CD4-positive, CD25-positive, alpha-beta regulatory T cell (primary cell): ENCODE data around the gene NCOA1. TPM values are rescaled to one million over a fixed set of nuclear protein-coding genes. Genes with fewer than 3 reads are reported as not detected.

Source experiments
- ATAC-seq, 2 donors: fragments of 150-1000 bp; cut with Tn5 transposase; one replicate each; pipeline ENCODE4 v1.10.0; 2021; ENCODE audit warnings: low read depth in 2 of 2, moderate number of reproducible peaks in 2 of 2, moderate library complexity in 1 of 2
- DNase-seq, 3 donors: peaks; one replicate each; pipeline versions ENCODE4 v3.0.0 to v3.0.0-alpha.2; 2012 to 2022; ENCODE audit warnings: mixed read lengths in 1 of 3
- H3K27ac ChIP-seq: one replicate; pipeline ENCODE4 v1.7.0; 2013; ENCODE audit warnings: mild to moderate bottlenecking, low read length; ENCODE audit not compliant: insufficient read depth, poor library complexity, severe bottlenecking
- H3K27me3 ChIP-seq: one replicate; pipeline ENCODE4 v1.7.0; 2013; ENCODE audit warnings: low read length; ENCODE audit not compliant: control insufficient read depth, insufficient read depth
- H3K36me3 ChIP-seq: one replicate; pipeline ENCODE4 v1.7.0; 2013; ENCODE audit warnings: mild to moderate bottlenecking, low read length, moderate library complexity; ENCODE audit not compliant: control insufficient read depth, insufficient read depth
- H3K4me1 ChIP-seq: 2 replicates; pipeline ENCODE4 v1.7.0; 2013; ENCODE audit warnings: mild to moderate bottlenecking, low read length; ENCODE audit not compliant: insufficient read depth, control insufficient read depth, poor library complexity, severe bottlenecking
- H3K4me3 ChIP-seq: one replicate; pipeline ENCODE4 v1.7.0; 2013; ENCODE audit warnings: low read depth, mild to moderate bottlenecking, low read length, moderate library complexity
- H3K9me3 ChIP-seq, 2 experiments: 1 replicate in 1 of 2; 2 replicates in 1 of 2; pipeline ENCODE4 v1.7.0; 2013; ENCODE audit warnings: low read length in 2 of 2, mild to moderate bottlenecking in 1 of 2, moderate library complexity in 1 of 2; ENCODE audit not compliant: control insufficient read depth in 2 of 2
- H3K27ac Mint-ChIP-seq, 3 donors: one replicate each; pipeline ENCODE4 v1.8.0; 2020 to 2022; ENCODE audit warnings: mild to moderate bottlenecking in 3 of 3, mixed read lengths in 3 of 3, moderate library complexity in 2 of 3
- H3K27me3 Mint-ChIP-seq: one replicate; pipeline ENCODE4 v1.8.0; 2022; ENCODE audit warnings: mild to moderate bottlenecking, mixed read lengths
- H3K36me3 Mint-ChIP-seq: one replicate; pipeline ENCODE4 v1.8.0; 2020; ENCODE audit warnings: mixed read lengths
- H3K4me1 Mint-ChIP-seq, 4 donors: one replicate each; pipeline ENCODE4 v1.8.0; 2020 to 2022; ENCODE audit warnings: mixed read lengths in 4 of 4, mild to moderate bottlenecking in 1 of 4
- H3K4me3 Mint-ChIP-seq, 4 donors: one replicate each; pipeline ENCODE4 v1.8.0; 2020 to 2022; ENCODE audit warnings: mild to moderate bottlenecking in 4 of 4, mixed read lengths in 4 of 4, moderate library complexity in 3 of 4
- H3K9me3 Mint-ChIP-seq, 7 donors: one replicate each; pipeline ENCODE4 v1.8.0; 2020 to 2022; ENCODE audit warnings: mixed read lengths in 7 of 7, mild to moderate bottlenecking in 3 of 7, moderate library complexity in 2 of 7
- polyA plus RNA-seq, 4 donors: library from polyadenylated mRNA; unstranded; fragments of 300-500 nt; fragmentation: Illumina TruSeq; gene quantifications; one replicate each; pipeline ENCODE4 v1.2.3, GENCODE V29; 2021
- total RNA-seq: library from RNA; stranded (reverse); gene quantifications from one replicate; pipeline ENCODE4 v1.2.3, GENCODE V29; 2022

Gene NCOA1
- total and polyA plus RNA-seq, 5 donors from 2014 or later, result 9.0 to 53.6 (median 15.2) TPM

DNA sequence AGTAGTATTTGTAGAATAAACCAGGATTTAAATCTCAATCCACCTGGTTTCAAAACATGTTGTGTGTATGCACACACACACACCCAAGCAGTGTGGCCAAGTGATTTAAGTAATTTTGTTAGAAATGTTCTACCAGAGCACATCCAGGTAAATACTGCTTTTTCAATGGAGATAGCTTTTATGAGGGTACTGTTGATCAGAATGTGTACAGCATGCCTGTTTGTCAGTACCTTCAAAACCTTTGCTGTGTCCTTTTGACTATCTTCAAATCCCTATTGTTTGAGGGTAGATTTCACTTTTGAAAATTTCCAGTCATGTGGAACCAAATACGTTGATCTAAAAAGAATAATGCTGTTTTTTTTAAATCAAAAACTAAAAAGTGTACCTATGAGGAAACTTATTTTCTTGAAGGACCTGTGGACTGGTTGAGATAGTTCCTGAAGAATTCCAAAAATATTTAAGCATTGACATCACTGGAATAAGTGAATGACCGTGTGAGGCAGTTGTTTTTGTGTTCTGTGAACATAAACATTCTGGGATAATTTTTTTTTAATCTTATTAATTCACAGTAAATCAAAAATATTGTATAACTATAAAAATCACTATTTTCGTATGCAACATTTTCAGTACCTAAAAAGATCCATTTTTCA lies 231.2 kb downstream of the NCOA1 start:
- no peaks in the 10 kb centered on the region for H3K4me1 ChIP-seq
- no peak overlapping the region for H3K27ac ChIP-seq
- peaks cover 7% of the 10 kb centered on the region for H3K36me3 ChIP-seq
- DNase-seq, result no peak
- peaks cover 32% of the 10 kb centered on the region for H3K36me3 Mint-ChIP-seq
- H3K9me3 Mint-ChIP-seq, result no peaks in the 10 kb centered on the region
- peaks cover 0 to 24% (median 8%) of the 10 kb centered on the region in 4 donors for H3K4me1 Mint-ChIP-seq
- no peak overlapping the region for H3K4me3 ChIP-seq
- no peaks in the 10 kb centered on the region for H3K9me3 ChIP-seq
- ATAC-seq, result no peak
- no peak overlapping the region for H3K4me3 Mint-ChIP-seq
- no peaks in the 10 kb centered on the region for H3K27me3 Mint-ChIP-seq
- H3K27ac Mint-ChIP-seq, result no peak overlapping the region
- no peaks in the 10 kb centered on the region for H3K27me3 ChIP-seq

- Histone ChIP-seq H3K27me3 (no peaks in the 10 kb centered on the region), H3K4me1 (no peaks in the 10 kb centered on the region), H3K27ac (no peak overlapping the region), H3K36me3 (peaks cover 11% of the 10 kb centered on the region), H3K9me3 (no peaks in the 10 kb centered on the region), H3K4me3 (no peak overlapping the region)
- H3K27me3 Mint-ChIP-seq, result no peaks in the 10 kb centered on the region
- peaks cover 0 to 24% (median 5%) of the 10 kb centered on the region in 4 donors for H3K4me1 Mint-ChIP-seq
- peaks cover 30% of the 10 kb centered on the region for H3K36me3 Mint-ChIP-seq
- H3K9me3 Mint-ChIP-seq, result no peaks in the 10 kb centered on the region
- no peak for DNase-seq
- no peak overlapping the region for H3K4me3 Mint-ChIP-seq
- no peak overlapping the region for H3K27ac Mint-ChIP-seq
- no peak for ATAC-seq
Observed at GRCh38 chr2:24723191-24723590, 232.1 kb downstream of the NCOA1 start.

DNA sequence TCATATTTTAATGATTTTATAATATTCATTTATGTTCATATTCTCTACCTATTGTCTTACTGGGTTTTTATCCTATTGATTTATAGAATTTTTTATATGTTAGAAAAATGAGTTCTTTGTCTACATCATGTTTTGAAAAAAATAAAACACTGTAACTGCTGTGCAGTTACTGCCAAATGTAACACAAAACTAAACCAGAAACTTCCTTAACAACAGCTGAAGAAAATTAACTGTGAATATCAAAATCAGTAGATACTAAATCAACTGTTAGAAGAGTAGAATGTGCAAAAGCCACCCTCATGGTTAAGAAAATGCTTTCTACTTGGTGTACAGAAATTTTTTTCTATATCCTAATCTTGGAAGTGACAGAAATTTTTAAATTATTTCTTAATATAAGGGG lies 232.6 kb downstream of the NCOA1 start:
- H3K36me3 Mint-ChIP-seq, result peaks cover 31% of the 10 kb centered on the region

GRCh38 chr2:24724111-24724775 lies 233.2 kb downstream of the NCOA1 start:
- no peaks in the 10 kb centered on the region for H3K27me3 Mint-ChIP-seq
- no peaks in the 10 kb centered on the region for H3K9me3 Mint-ChIP-seq
- H3K27ac Mint-ChIP-seq, result no peak overlapping the region
- no peak for ATAC-seq
- no peak overlapping the region for H3K4me3 Mint-ChIP-seq
- Histone ChIP-seq H3K36me3 (peaks cover 18% of the 10 kb centered on the region), H3K27ac (no peak overlapping the region), H3K4me1 (no peaks in the 10 kb centered on the region), H3K9me3 (no peaks in the 10 kb centered on the region), H3K27me3 (no peaks in the 10 kb centered on the region), H3K4me3 (no peak overlapping the region)
- peaks cover 29% of the 10 kb centered on the region for H3K36me3 Mint-ChIP-seq
- peaks cover 0 to 23% (median 5%) of the 10 kb centered on the region in 4 donors for H3K4me1 Mint-ChIP-seq
- no peak for DNase-seq

More for the DNA sequence above, 232.6 kb downstream of the NCOA1 start:
- no peaks in the 10 kb centered on the region for H3K27me3 ChIP-seq
- H3K4me1 ChIP-seq, result no peaks in the 10 kb centered on the region
- no peaks in the 10 kb centered on the region for H3K27me3 Mint-ChIP-seq
- no peak overlapping the region for H3K4me3 Mint-ChIP-seq
- H3K27ac Mint-ChIP-seq, result no peak overlapping the region
- peaks cover 15% of the 10 kb centered on the region for H3K36me3 ChIP-seq
- H3K9me3 Mint-ChIP-seq, result no peaks in the 10 kb centered on the region
- no peaks in the 10 kb centered on the region for H3K9me3 ChIP-seq
- H3K27ac ChIP-seq, result no peak overlapping the region
- H3K4me3 ChIP-seq, result no peak overlapping the region
- no peak for ATAC-seq
- no peak for DNase-seq
- peaks cover 0 to 24% (median 5%) of the 10 kb centered on the region in 4 donors for H3K4me1 Mint-ChIP-seq

DNA sequence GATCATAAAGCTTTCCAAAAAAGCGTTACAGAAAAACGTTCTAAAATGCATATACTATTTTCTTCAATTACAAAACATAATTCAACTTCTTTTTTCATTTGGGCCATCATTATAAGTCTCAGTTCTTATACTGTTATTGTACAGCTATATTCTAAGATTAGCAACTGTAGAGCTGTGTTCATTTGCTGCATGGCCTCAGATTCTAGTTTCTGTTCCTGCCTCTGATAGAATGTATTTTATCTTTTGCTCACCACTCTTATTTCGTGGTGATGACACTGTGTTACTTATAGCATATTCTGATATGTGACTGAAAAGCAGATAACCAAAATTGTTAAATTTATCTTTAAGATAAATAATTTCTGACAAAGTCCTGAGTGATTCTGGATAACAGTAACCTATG lies 234.9 kb downstream of the NCOA1 start:
- no peak overlapping the region for H3K27ac Mint-ChIP-seq
- no peaks in the 10 kb centered on the region for H3K27me3 Mint-ChIP-seq
- Histone ChIP-seq H3K9me3 (no peaks in the 10 kb centered on the region), H3K36me3 (peaks cover 28% of the 10 kb centered on the region), H3K27me3 (no peaks in the 10 kb centered on the region), H3K4me3 (no peak overlapping the region), H3K4me1 (no peaks in the 10 kb centered on the region), H3K27ac (no peak overlapping the region)
- no peak for ATAC-seq
- peaks cover 27% of the 10 kb centered on the region for H3K36me3 Mint-ChIP-seq
- H3K4me1 Mint-ChIP-seq, result peaks cover 0 to 14% (median 4%) of the 10 kb centered on the region in 4 donors
- no peak overlapping the region for H3K4me3 Mint-ChIP-seq
- no peak for DNase-seq
- H3K9me3 Mint-ChIP-seq, result no peaks in the 10 kb centered on the region

GRCh38 chr2:24730481-24730880 lies 239.4 kb downstream of the NCOA1 start:
- peaks cover 35% of the 10 kb centered on the region for H3K36me3 Mint-ChIP-seq
- H3K36me3 ChIP-seq, result peaks cover 39% of the 10 kb centered on the region
- H3K27ac Mint-ChIP-seq, result no peak overlapping the region

GRCh38 chr2:24731040-24731439 lies 240.0 kb downstream of the NCOA1 start:
- peaks cover 0 to 8% (median 3%) of the 10 kb centered on the region in 4 donors for H3K4me1 Mint-ChIP-seq
- H3K27ac Mint-ChIP-seq, result no peak overlapping the region
- peaks cover 41% of the 10 kb centered on the region for H3K36me3 ChIP-seq
- ATAC-seq, result no peak
- H3K36me3 Mint-ChIP-seq, result peaks cover 33% of the 10 kb centered on the region
- no peaks in the 10 kb centered on the region for H3K27me3 ChIP-seq
- H3K9me3 ChIP-seq, result no peaks in the 10 kb centered on the region
- no peak overlapping the region for H3K4me3 Mint-ChIP-seq
- no peak overlapping the region for H3K4me3 ChIP-seq
- DNase-seq, result no peak
- no peak overlapping the region for H3K27ac ChIP-seq
- no peaks in the 10 kb centered on the region for H3K27me3 Mint-ChIP-seq
- no peaks in the 10 kb centered on the region for H3K4me1 ChIP-seq
- H3K9me3 Mint-ChIP-seq, result no peaks in the 10 kb centered on the region

More at GRCh38 chr2:24730481-24730880, 239.4 kb downstream of the NCOA1 start:
- Histone ChIP-seq H3K4me3 (no peak overlapping the region), H3K27me3 (no peaks in the 10 kb centered on the region), H3K4me1 (no peaks in the 10 kb centered on the region), H3K9me3 (no peaks in the 10 kb centered on the region), H3K27ac (no peak overlapping the region)
- ATAC-seq (no peak), DNase-seq (no peak)
- Mint-ChIP-seq H3K9me3 (no peaks in the 10 kb centered on the region), H3K27me3 (no peaks in the 10 kb centered on the region), H3K4me3 (no peak overlapping the region), H3K4me1 (peaks cover 0 to 8% (median 3%) of the 10 kb centered on the region in 4 donors)

GRCh38 chr2:24731923-24732322 lies 240.9 kb downstream of the NCOA1 start:
- Histone ChIP-seq H3K9me3 (no peaks in the 10 kb centered on the region), H3K27me3 (no peaks in the 10 kb centered on the region), H3K27ac (no peak overlapping the region), H3K4me3 (no peak overlapping the region), H3K4me1 (no peaks in the 10 kb centered on the region), H3K36me3 (peaks cover 41% of the 10 kb centered on the region)
- ATAC-seq, result no peak
- Mint-ChIP-seq H3K4me3 (no peak overlapping the region), H3K4me1 (peaks cover 0 to 8% (median 4%) of the 10 kb centered on the region in 4 donors), H3K36me3 (peaks cover 28% of the 10 kb centered on the region), H3K27ac (no peak overlapping the region), H3K9me3 (no peaks in the 10 kb centered on the region), H3K27me3 (no peaks in the 10 kb centered on the region)
- no peak for DNase-seq
